Measurements from ENCODE around the gene SPON1.
"Not testable (repeated sequence)": the region's sequence is repeated elsewhere in the genome, so short reads cannot be mapped to it uniquely, and the experiment has no call there.

Gene SPON1

GRCh38 chr11:14090631-14091030 lies 128.1 kb downstream of the SPON1 start:
- not testable (repeated sequence) for DNase-seq

GRCh38 chr11:14093065-14093464 lies 130.5 kb downstream of the SPON1 start:
- no peak for DNase-seq

- no peak for DNase-seq
These were observed 132.0 kb downstream of the SPON1 start for GRCh38 chr11:14094481-14095037.

- DNase-seq, result no peak
These were observed 133.4 kb downstream of the SPON1 start for GRCh38 chr11:14095882-14096281.

GRCh38 chr11:14096606-14097005 lies 134.1 kb downstream of the SPON1 start:
- DNase-seq, result no peak

GRCh38 chr11:14101388-14101787 lies 138.9 kb downstream of the SPON1 start:
- no peak for DNase-seq

GRCh38 chr11:14102766-14103165 lies 140.2 kb downstream of the SPON1 start:
- no peak for DNase-seq

GRCh38 chr11:14105446-14105845 lies 142.9 kb downstream of the SPON1 start:
- DNase-seq, result no peak

- no peak for DNase-seq
These were observed 144.0 kb downstream of the SPON1 start for GRCh38 chr11:14106303-14107049.

- no peak for DNase-seq
These were observed 144.5 kb downstream of the SPON1 start for GRCh38 chr11:14107050-14107430.

GRCh38 chr11:14109742-14110141 lies 147.2 kb downstream of the SPON1 start:
- no peak for DNase-seq

- no peak for DNase-seq
These were observed 148.1 kb downstream of the SPON1 start for GRCh38 chr11:14110629-14111028.

- no peak for DNase-seq
These were observed 149.0 kb downstream of the SPON1 start for GRCh38 chr11:14111496-14111895.

- no peak for DNase-seq
These were observed 150.2 kb downstream of the SPON1 start for GRCh38 chr11:14112721-14113120.

GRCh38 chr11:14114269-14114668 lies 151.7 kb downstream of the SPON1 start:
- DNase-seq, result no peak

GRCh38 chr11:14114786-14115185 lies 152.3 kb downstream of the SPON1 start:
- no peak for DNase-seq

- no peak for DNase-seq
These were observed 155.1 kb downstream of the SPON1 start for GRCh38 chr11:14117632-14118031.

GRCh38 chr11:14118072-14118471 lies 155.5 kb downstream of the SPON1 start:
- DNase-seq, result no peak

GRCh38 chr11:14119357-14119756 lies 156.8 kb downstream of the SPON1 start:
- no peak for DNase-seq

- DNase-seq, result no peak
These were observed 161.8 kb downstream of the SPON1 start for GRCh38 chr11:14124350-14124749.

GRCh38 chr11:14124886-14125285 lies 162.4 kb downstream of the SPON1 start:
- no peak for DNase-seq

GRCh38 chr11:14125529-14125928 lies 163.0 kb downstream of the SPON1 start:
- DNase-seq, result no peak

- DNase-seq, result no peak
These were observed 165.2 kb downstream of the SPON1 start for GRCh38 chr11:14127679-14128078.

GRCh38 chr11:14132312-14132711 lies 169.8 kb downstream of the SPON1 start:
- no peak for DNase-seq

GRCh38 chr11:14133381-14133780 lies 170.9 kb downstream of the SPON1 start:
- no peak for DNase-seq

Data from NCI-H1694 (cell line).